Kidney (tissue), 14 donors: ENCODE measurements around the gene SEPTIN12. TPM values are rescaled to one million over a fixed set of nuclear protein-coding genes. Genes with fewer than 3 reads are reported as not detected.

Experiments used
- DNase-seq, 5 donors: peaks; one replicate each; pipeline ENCODE4 v3.0.0-alpha.2; 2013 to 2020
- FAIRE-seq: peaks from 2 replicates; lab custom pipeline; 2012; peaks lifted over from hg19 to GRCh38; lab: Jason Lieb, UNC
- H3K27ac ChIP-seq, 2 donors: one replicate each; pipeline ENCODE4 v1.7.0; 2013; ENCODE audit warnings: low read depth in 2 of 2, low read length in 2 of 2, inconsistent platforms in 1 of 2
- H3K27me3 ChIP-seq: one replicate; pipeline ENCODE4 v1.7.1; 2013; ENCODE audit warnings: low read length, inconsistent platforms; ENCODE audit not compliant: control insufficient read depth, insufficient read depth
- H3K36me3 ChIP-seq, 3 donors: one replicate each; pipeline versions ENCODE4 v1.7.0 to v1.7.1; 2013; ENCODE audit warnings: low read length in 3 of 3, control low read depth in 1 of 3, inconsistent platforms in 1 of 3; ENCODE audit not compliant: insufficient read depth in 3 of 3, control insufficient read depth in 2 of 3
- H3K4me1 ChIP-seq, 3 donors: one replicate each; pipeline versions ENCODE4 v1.7.0 to v1.7.1; 2013; ENCODE audit warnings: low read length in 3 of 3, inconsistent platforms in 1 of 3, low read depth in 1 of 3; ENCODE audit not compliant: control insufficient read depth in 2 of 3, insufficient read depth in 2 of 3
- H3K4me3 ChIP-seq, 3 donors: one replicate each; pipeline versions ENCODE4 v1.7.0 to v1.8.1; 2013; ENCODE audit warnings: low read length in 3 of 3, control low read depth in 1 of 3, inconsistent platforms in 1 of 3
- H3K9ac ChIP-seq, 3 donors: one replicate each; pipeline versions ENCODE4 v1.7.0 to v1.7.1; 2013; ENCODE audit warnings: low read length in 3 of 3, control low read depth in 1 of 3, inconsistent platforms in 1 of 3
- H3K9me3 ChIP-seq, 3 donors: one replicate each; pipeline versions ENCODE4 v1.7.0 to v1.7.1; 2013; ENCODE audit warnings: low read length in 3 of 3, control low read depth in 1 of 3, inconsistent platforms in 1 of 3; ENCODE audit not compliant: control insufficient read depth in 2 of 3, insufficient read depth in 1 of 3
- intact Hi-C: fragments of 100-400 bp; cut with DNase I; formaldehyde crosslinking; loops from one replicate; pipeline ENCODE4 v1.11.1; 2022
- polyA plus RNA-seq: library from polyadenylated mRNA; stranded (reverse); fragments of 350-450 nt; fragmentation: Illumina TruSeq; extraction: RNeasy Lipid Tissue Mini Kit (QIAGEN cat#74804); gene quantifications from one replicate; pipeline ENCODE4 v1.2.3, GENCODE V29; 2014; ENCODE audit warnings: low read depth, low replicate concordance; ENCODE audit not compliant: insufficient read depth
- total RNA-seq: library from RNA; stranded (reverse); fragmentation: NEBNext Ultra II Directional; extraction: Animal tissue kit (Norgen Biotek cat#: 25700); gene quantifications from one replicate; pipeline ENCODE4 v1.2.1, GENCODE V29; 2021
- TF ChIP-seq, protein P1 (sequence below): IDR thresholded peaks from 3 replicates; pipeline ENCODE4 v1.5.1; 2012; ENCODE audit warnings: mild to moderate bottlenecking, moderate library complexity, borderline replicate concordance; ENCODE audit not compliant: insufficient read depth; ENCODE audit errors: extremely low read depth
- donor health status: control.
- donor health status: control.
- donor health status: control.
- donor health status: control.
- donor health status: control.
- donor health status: DM: yes; HTN: yes; CAD: no.
- donor health status: Normal renal cell carcinoma (clear cell type).

SEPTIN12 gene
- total and polyA plus RNA-seq, 2 donors from 2014 or later, result not detected

DNA sequence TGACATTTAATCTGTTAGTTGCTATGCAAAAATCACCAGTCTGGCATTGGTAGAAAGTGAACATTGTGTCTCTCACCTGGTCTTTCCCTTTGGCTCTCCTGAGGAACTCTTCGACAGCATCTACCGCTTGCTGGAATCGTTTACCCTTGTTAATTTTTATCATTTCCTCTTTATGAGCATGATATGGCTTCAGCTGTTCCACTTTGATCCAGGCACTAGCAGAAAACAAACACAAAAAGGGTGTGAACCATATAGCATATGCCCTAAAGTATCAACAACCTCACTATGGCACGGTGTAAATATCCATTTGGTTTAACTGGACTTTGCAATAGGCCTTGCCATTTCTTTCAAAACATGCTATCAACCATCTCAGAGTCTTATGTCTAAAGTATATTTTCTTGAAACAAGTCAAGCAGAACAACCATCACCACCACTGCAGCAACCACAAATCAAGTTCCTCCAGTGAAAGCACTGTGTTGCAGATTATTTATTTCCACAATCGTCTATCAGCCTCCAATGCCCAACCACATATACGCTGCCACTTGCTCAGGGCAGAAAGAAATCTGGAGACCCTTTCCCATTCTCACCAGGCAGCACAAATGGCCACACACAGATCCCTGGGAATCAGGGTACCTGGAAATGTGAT, 44.7 kb upstream of the SEPTIN12 start:
- Histone ChIP-seq H3K36me3 (peaks cover 9 to 53% (median 36%) of the 10 kb centered on the region in 3 donors), H3K9ac (no peak overlapping the region), H3K4me3 (no peak overlapping the region), H3K27me3 (no peaks in the 10 kb centered on the region), H3K9me3 (no peaks in the 10 kb centered on the region), H3K27ac (no peak overlapping the region), H3K4me1 (no peaks in the 10 kb centered on the region)
- DNase-seq, result no peak
- FAIRE-seq, result no peak
- TF ChIP-seq, protein P1, sequence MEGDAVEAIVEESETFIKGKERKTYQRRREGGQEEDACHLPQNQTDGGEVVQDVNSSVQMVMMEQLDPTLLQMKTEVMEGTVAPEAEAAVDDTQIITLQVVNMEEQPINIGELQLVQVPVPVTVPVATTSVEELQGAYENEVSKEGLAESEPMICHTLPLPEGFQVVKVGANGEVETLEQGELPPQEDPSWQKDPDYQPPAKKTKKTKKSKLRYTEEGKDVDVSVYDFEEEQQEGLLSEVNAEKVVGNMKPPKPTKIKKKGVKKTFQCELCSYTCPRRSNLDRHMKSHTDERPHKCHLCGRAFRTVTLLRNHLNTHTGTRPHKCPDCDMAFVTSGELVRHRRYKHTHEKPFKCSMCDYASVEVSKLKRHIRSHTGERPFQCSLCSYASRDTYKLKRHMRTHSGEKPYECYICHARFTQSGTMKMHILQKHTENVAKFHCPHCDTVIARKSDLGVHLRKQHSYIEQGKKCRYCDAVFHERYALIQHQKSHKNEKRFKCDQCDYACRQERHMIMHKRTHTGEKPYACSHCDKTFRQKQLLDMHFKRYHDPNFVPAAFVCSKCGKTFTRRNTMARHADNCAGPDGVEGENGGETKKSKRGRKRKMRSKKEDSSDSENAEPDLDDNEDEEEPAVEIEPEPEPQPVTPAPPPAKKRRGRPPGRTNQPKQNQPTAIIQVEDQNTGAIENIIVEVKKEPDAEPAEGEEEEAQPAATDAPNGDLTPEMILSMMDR, result no peak
- intact Hi-C loops, result no loop called here

DNA sequence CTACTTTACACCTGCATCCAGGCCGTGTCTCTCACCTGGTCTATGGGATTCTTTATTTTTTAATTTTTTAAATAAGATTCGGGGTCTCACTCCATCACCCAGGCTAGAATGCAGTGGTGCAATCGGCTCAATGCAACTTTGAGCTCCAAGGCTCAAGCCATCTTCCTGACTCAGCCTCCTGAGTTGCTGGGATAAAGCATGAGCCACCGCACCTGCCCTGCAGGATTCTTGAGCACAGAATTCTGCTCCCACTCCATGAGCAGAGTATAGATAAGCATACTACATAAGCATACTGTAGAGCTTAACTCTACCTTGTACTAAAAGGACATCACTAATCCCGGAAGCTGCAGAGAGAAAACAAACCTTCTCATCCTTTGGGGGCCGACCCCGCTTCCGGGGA, 43.5 kb upstream of the SEPTIN12 start:
- H3K27me3 ChIP-seq, result no peaks in the 10 kb centered on the region
- peaks cover 8 to 60% (median 43%) of the 10 kb centered on the region in 3 donors for H3K36me3 ChIP-seq
- no peak overlapping the region for H3K27ac ChIP-seq
- no peaks in the 10 kb centered on the region for H3K9me3 ChIP-seq
- TF ChIP-seq, protein P1, result no peak
- H3K4me3 ChIP-seq, result no peak overlapping the region
- no peaks in the 10 kb centered on the region for H3K4me1 ChIP-seq
- DNase-seq, result no peak
- FAIRE-seq, result no peak
- intact Hi-C loops, result no loop called here
- H3K9ac ChIP-seq, result no peak overlapping the region

DNA sequence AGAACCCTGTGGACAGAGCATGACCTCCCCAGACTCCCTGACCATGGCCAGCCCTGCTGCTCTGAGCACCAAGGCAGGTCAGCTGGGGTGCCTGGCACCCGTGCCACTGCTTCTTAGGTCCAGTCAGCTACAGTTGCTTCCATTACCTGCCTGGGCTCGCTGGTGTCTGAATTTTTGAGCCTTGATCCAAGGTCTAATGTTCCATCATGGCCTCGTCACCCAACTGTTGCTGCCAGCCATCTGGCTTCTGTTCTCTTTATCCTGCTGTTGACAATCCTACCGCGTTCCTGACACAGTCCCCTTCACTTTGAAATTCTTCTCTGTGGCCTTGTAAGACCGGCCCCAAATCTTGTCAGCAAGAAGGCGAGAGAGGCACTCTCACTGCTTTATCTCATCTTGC, 42.3 kb upstream of the SEPTIN12 start:
- Histone ChIP-seq H3K4me3 (no peak overlapping the region), H3K9me3 (no peaks in the 10 kb centered on the region), H3K27ac (no peak overlapping the region), H3K27me3 (no peaks in the 10 kb centered on the region), H3K36me3 (peaks cover 6 to 58% (median 37%) of the 10 kb centered on the region in 3 donors), H3K9ac (no peak overlapping the region), H3K4me1 (no peaks in the 10 kb centered on the region)
- FAIRE-seq (no peak), DNase-seq (no peak)
- TF ChIP-seq, protein P1, result no peak
- intact Hi-C loops, result no loop called here
